ENCODE results near the gene MYF5.

The MYF5 gene

DNA sequence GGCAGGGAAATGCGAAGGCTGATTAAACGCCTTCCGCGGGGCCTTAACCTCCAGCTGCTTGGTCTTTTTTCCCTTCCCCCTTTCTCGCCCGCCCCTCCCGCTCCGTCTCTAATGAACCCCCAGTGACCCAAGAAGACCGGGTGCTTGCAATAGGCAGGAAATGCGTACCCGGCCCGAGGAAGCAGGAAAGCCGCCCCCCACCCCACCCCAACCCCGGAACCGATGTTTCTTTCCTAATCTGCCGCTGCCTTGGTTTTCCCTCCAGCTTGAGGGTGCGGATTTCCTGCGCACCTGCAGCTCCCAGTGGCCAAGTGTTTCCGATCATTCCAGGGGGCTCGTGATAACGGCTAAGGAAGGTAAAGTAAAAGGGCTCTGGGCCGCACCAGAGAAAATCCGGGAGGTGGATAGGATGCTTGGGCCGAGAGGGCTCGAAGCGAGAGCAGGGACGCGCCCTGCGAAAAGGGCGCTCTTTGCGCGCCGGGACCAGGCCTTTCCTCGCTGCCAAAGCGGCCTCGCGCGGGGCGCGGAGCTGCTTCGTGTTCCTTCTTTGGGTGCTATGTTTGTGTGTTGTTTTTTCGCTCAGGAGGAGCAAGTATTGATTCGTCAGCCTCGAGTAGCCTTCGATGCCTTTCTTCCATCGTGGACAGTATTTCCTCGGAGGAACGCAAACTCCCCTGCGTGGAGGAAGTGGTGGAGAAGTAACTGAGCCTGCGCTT lies 8.3 kb upstream of the MYF5 start:
- no peak for DNase-seq
- Histone ChIP-seq H3K9me3 (no peaks in the 10 kb centered on the region), H3K36me3 (no peaks in the 10 kb centered on the region), H3K4me1 (no peaks in the 10 kb centered on the region), H3K4me3 (no peak overlapping the region), H3K27me3 (peaks cover 0 to 24% of the 10 kb centered on the region in 2 donors), H3K27ac (no peak overlapping the region)
- intact Hi-C loops (cut with DNase I; ENCODE audit: low total_unique reads) = no loop called here
- no peak for TF ChIP-seq CTCF (IDR thresholded peaks at IDR 0.05)

DNA sequence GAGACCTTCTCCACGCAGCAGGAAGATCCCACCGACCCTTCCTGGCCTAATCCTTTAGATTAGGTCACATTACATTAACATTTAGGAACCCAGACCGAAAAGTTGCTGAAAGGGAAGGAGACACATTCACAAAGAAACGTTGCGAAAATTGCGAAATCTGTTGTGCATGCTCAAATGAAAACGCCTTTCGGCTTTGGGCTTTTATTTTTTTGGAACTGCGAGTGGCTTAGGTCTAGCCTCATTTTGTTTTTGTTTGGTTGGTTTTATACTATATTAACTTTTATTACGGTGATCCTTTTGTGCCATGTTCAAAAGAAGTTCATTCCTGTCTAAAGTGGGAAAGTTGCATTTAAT lies 7.8 kb upstream of the MYF5 start:
- no peak for TF ChIP-seq CTCF (IDR thresholded peaks at IDR 0.05)
- Histone ChIP-seq H3K4me3 (no peak overlapping the region), H3K27ac (no peak overlapping the region), H3K9me3 (no peaks in the 10 kb centered on the region), H3K4me1 (no peaks in the 10 kb centered on the region), H3K36me3 (no peaks in the 10 kb centered on the region), H3K27me3 (peaks cover 0 to 24% of the 10 kb centered on the region in 2 donors)
- intact Hi-C loops (cut with DNase I; ENCODE audit: low total_unique reads) = no loop called here
- no peak for DNase-seq

GRCh38 chr12:80709811-80710726 lies 6.6 kb upstream of the MYF5 start:
- no peak for TF ChIP-seq CTCF (IDR thresholded peaks at IDR 0.05)
- Histone ChIP-seq H3K4me1 (no peaks in the 10 kb centered on the region), H3K9me3 (no peaks in the 10 kb centered on the region), H3K4me3 (no peak overlapping the region), H3K27ac (no peak overlapping the region), H3K36me3 (no peaks in the 10 kb centered on the region), H3K27me3 (peaks cover 0 to 24% of the 10 kb centered on the region in 2 donors)
- DNase-seq = no peak
- intact Hi-C loops (cut with DNase I; ENCODE audit: low total_unique reads) = no loop called here

DNA sequence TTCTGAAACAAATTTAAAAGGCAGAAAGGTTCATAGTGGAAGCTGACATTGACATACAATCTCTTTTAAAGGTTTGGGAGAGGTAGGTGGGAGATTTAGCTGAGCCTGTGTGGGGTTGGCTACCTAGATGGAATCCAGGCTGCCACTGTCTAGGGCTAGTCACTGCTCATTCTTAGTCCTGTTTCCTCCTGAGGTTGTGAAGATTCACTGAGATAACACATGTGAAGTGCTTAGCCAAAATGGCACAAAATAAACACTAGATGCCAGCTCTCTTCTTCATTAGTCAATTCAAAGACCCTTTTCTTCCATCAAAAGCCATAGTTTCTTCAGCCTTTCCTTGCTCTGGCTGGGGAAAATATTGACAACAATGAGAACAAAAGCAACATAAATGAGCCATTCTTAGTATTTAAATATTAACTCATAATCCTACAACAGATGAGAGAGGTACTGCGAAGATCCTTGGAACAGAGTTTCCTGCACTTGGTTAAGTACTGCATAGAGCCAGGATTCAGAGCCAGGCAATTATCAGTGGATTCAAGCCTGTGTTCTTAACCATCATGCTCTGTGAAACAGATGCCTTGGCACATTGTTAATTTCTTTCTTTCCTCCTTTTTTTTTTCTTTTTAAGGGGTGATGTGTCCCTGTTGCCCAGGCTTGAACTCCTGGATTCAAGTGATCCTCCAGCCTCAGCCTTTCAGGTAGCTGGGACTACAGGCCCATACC lies 5.8 kb upstream of the MYF5 start:
- Histone ChIP-seq H3K36me3 (no peaks in the 10 kb centered on the region), H3K27ac (no peak overlapping the region), H3K4me3 (no peak overlapping the region), H3K4me1 (no peaks in the 10 kb centered on the region), H3K9me3 (no peaks in the 10 kb centered on the region), H3K27me3 (peaks cover 0 to 27% of the 10 kb centered on the region in 2 donors)
- no peak for TF ChIP-seq CTCF (IDR thresholded peaks at IDR 0.05)
- intact Hi-C loops (cut with DNase I; ENCODE audit: low total_unique reads) = no loop called here
- DNase-seq = no peak

GRCh38 chr12:80711866-80712265 lies 4.8 kb upstream of the MYF5 start:
- DNase-seq = no peak
- Histone ChIP-seq H3K27ac (no peak overlapping the region), H3K4me1 (no peaks in the 10 kb centered on the region), H3K9me3 (no peaks in the 10 kb centered on the region), H3K27me3 (peaks cover 0 to 31% of the 10 kb centered on the region in 2 donors), H3K36me3 (no peaks in the 10 kb centered on the region), H3K4me3 (no peak overlapping the region)
- intact Hi-C loops (cut with DNase I; ENCODE audit: low total_unique reads) = no loop called here
- TF ChIP-seq CTCF (IDR thresholded peaks at IDR 0.05) = no peak

Measured in tibial artery (tissue), 4 donors.